Measurements from ENCODE around the gene RREB1. TPM values are rescaled to one million over a fixed set of nuclear protein-coding genes. Genes with fewer than 3 reads are reported as not detected.

RREB1 gene
- total RNA-seq, 4 donors from 2014 or later: 73.9 to 214 (median 107) TPM

DNA sequence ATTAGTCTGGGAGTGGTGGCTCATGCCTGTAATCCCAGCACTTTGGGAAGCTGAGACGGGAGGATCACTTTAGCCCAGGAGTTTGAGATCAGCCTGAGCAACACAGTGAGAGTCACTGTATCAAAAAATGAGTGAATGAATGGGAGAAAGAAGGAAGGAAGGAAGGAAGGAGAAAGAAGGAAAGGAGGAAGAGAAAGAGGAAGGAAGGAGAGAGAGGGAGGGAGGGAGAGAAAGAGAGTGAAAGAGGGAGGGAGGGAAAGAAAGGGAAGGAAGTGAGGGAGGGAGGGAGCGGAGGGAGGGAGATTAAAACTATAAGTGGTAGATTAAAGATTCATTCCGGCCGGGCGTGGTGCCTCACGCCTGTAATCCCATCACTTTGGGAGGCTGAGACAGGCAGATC, 28.9 kb upstream of the RREB1 start:
- H3K9me3 ChIP-seq: no peaks in the 10 kb centered on the region
- H3K27ac ChIP-seq: peak overlapping the region in 3 of 4 donors; percentile 52 to 66 (median 56)
- H3K27me3 ChIP-seq: no peaks in the 10 kb centered on the region
- in situ Hi-C loops (cut with MboI; ENCODE audit: low pct_ligation_motif_present in 1 of 4, low pct_unique_long_range_greater_than_20kb in 1 of 4, low sequenced_read_pairs in 3 of 4) (no loop called here), intact Hi-C loops (cut with DNase I; ENCODE audit: low total_unique reads) (no loop called here)
- TF ChIP-seq EP300 (IDR thresholded peaks at IDR 0.05; ENCODE audit: low read depth) (no peak), POLR2A (IDR thresholded peaks at IDR 0.05) (no peak), POLR2AphosphoS5 (IDR thresholded peaks at IDR 0.05) (no peak)
- TF ChIP-seq, protein P1, sequence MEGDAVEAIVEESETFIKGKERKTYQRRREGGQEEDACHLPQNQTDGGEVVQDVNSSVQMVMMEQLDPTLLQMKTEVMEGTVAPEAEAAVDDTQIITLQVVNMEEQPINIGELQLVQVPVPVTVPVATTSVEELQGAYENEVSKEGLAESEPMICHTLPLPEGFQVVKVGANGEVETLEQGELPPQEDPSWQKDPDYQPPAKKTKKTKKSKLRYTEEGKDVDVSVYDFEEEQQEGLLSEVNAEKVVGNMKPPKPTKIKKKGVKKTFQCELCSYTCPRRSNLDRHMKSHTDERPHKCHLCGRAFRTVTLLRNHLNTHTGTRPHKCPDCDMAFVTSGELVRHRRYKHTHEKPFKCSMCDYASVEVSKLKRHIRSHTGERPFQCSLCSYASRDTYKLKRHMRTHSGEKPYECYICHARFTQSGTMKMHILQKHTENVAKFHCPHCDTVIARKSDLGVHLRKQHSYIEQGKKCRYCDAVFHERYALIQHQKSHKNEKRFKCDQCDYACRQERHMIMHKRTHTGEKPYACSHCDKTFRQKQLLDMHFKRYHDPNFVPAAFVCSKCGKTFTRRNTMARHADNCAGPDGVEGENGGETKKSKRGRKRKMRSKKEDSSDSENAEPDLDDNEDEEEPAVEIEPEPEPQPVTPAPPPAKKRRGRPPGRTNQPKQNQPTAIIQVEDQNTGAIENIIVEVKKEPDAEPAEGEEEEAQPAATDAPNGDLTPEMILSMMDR (IDR thresholded peaks at IDR 0.05): no peak
- DNase-seq: no peak
- H3K4me1 ChIP-seq: peaks cover 0 to 16% (median 0%) of the 10 kb centered on the region in 4 donors
- H3K36me3 ChIP-seq: no peaks in the 10 kb centered on the region
- H3K4me3 ChIP-seq: no peak overlapping the region
- 72 to 85% methylated on average over 5 to 6 of the region's 6 CpGs for WGBS, 2 donors (ENCODE audit: low coverage in 1 of 2)

DNA sequence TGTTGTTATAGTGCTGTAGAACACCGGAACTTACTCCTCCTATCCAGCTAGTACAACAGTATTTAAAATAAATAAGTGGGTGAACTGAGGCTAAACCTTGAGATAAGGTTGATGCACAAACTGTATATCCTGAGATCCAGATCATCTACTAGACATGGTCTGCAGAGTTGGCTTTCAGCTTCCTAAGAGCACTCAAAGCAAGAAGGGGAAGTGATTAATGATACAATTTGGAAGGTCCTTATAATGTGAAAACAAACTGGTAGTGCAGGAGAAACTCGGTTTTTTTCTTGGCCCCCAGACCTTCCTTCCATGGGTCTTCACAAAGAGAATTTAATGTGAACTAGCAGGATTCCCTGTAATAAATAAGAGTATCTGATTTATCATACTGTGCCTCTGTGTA, 27.4 kb upstream of the RREB1 start:
- TF ChIP-seq, protein P1 (IDR thresholded peaks at IDR 0.05): no peak
- TF ChIP-seq POLR2AphosphoS5 (IDR thresholded peaks at IDR 0.05) (no peak), EP300 (IDR thresholded peaks at IDR 0.05; ENCODE audit: low read depth) (no peak), POLR2A (IDR thresholded peaks at IDR 0.05) (no peak)
- WGBS, 2 donors (ENCODE audit: low coverage in 1 of 2): 80 to 86% methylated on average over 1 to 2 of the region's 2 CpGs

DNA sequence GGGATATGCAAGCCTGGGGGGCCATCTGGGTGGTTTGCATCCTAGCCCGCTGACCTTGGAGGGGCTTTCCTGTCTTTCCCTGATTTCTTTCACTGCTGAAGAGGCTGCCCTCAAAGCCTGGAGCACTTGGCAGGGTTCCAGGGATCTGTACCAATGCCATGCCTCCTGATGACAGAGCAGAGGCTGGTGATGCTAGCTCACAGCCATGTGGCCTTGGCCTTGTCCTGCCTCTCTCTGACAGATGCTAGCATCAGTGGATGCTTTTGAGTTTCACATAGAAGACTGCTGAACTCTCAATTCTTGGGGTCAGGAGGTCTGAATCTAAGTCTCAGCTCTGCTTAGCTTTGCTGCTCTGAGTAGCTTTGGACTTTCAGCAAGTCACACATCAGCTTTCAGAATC, 21.9 kb upstream of the RREB1 start:
- Histone ChIP-seq H3K4me3 (no peak overlapping the region), H3K9me3 (no peaks in the 10 kb centered on the region), H3K4me1 (peaks cover 14 to 30% (median 23%) of the 10 kb centered on the region in 4 donors), H3K36me3 (no peaks in the 10 kb centered on the region), H3K27me3 (no peaks in the 10 kb centered on the region), H3K27ac (peak overlapping the region; percentile 78 to 91 (median 84))
- TF ChIP-seq POLR2A (IDR thresholded peaks at IDR 0.05) (no peak), POLR2AphosphoS5 (IDR thresholded peaks at IDR 0.05) (no peak), EP300 (IDR thresholded peaks at IDR 0.05; ENCODE audit: low read depth) (no peak)
- TF ChIP-seq, protein P1 (IDR thresholded peaks at IDR 0.05): no peak
- intact Hi-C loops (cut with DNase I; ENCODE audit: low total_unique reads): no loop called here
- peak; percentile 26 for DNase-seq
- 86% methylated on average over 1 of the region's 1 CpG; no CpG with 5 or more reads in 1 of the 2 donors for WGBS, 2 donors (ENCODE audit: low coverage in 1 of 2)
- in situ Hi-C loops (cut with MboI; ENCODE audit: low pct_ligation_motif_present in 1 of 4, low pct_unique_long_range_greater_than_20kb in 1 of 4, low sequenced_read_pairs in 3 of 4): no loop called here

More for the DNA sequence above, 27.4 kb upstream of the RREB1 start:
- Histone ChIP-seq H3K36me3 (no peaks in the 10 kb centered on the region), H3K27me3 (no peaks in the 10 kb centered on the region), H3K4me1 (peaks cover 0 to 16% (median 0%) of the 10 kb centered on the region in 4 donors), H3K4me3 (no peak overlapping the region), H3K9me3 (no peaks in the 10 kb centered on the region), H3K27ac (no peak overlapping the region)
- in situ Hi-C loops (cut with MboI; ENCODE audit: low pct_ligation_motif_present in 1 of 4, low pct_unique_long_range_greater_than_20kb in 1 of 4, low sequenced_read_pairs in 3 of 4): no loop called here
- intact Hi-C loops (cut with DNase I; ENCODE audit: low total_unique reads): no loop called here
- DNase-seq: no peak

- Histone ChIP-seq H3K27ac (peak overlapping the region; percentile 78 to 91 (median 84)), H3K4me1 (peaks cover 14 to 30% (median 23%) of the 10 kb centered on the region in 4 donors), H3K27me3 (no peaks in the 10 kb centered on the region), H3K4me3 (peak overlapping the region in 3 of 4 donors; percentile 9 to 31 (median 13)), H3K36me3 (no peaks in the 10 kb centered on the region), H3K9me3 (no peaks in the 10 kb centered on the region)
- WGBS, 2 donors (ENCODE audit: low coverage in 1 of 2): 39 to 49% methylated on average over 8 to 9 of the region's 9 CpGs
- DNase-seq: peak; percentile 50
- in situ Hi-C loops (cut with MboI; ENCODE audit: low pct_ligation_motif_present in 1 of 4, low pct_unique_long_range_greater_than_20kb in 1 of 4, low sequenced_read_pairs in 3 of 4) (no loop called here), intact Hi-C loops (cut with DNase I; ENCODE audit: low total_unique reads) (no loop called here)
- no peak for TF ChIP-seq POLR2A (IDR thresholded peaks at IDR 0.05)
- no peak for TF ChIP-seq POLR2AphosphoS5 (IDR thresholded peaks at IDR 0.05)
- TF ChIP-seq, protein P1 (IDR thresholded peaks at IDR 0.05): no peak
- no peak for TF ChIP-seq EP300 (IDR thresholded peaks at IDR 0.05; ENCODE audit: low read depth)
Observed at GRCh38 chr6:7086488-7086887, 21.3 kb upstream of the RREB1 start.

Measured in transverse colon (tissue), 4 donors.